NCI-H774 (cell line): ENCODE measurements around the gene TTL.
"Not testable (repeated sequence)": the region's sequence is repeated elsewhere in the genome, so short reads cannot be mapped to it uniquely, and the experiment has no call there.

ENCODE experiments used
- DNase-seq: peaks from one replicate; lab custom pipeline; 2025; lab: John Stamatoyannopoulos, UW

Gene TTL

DNA sequence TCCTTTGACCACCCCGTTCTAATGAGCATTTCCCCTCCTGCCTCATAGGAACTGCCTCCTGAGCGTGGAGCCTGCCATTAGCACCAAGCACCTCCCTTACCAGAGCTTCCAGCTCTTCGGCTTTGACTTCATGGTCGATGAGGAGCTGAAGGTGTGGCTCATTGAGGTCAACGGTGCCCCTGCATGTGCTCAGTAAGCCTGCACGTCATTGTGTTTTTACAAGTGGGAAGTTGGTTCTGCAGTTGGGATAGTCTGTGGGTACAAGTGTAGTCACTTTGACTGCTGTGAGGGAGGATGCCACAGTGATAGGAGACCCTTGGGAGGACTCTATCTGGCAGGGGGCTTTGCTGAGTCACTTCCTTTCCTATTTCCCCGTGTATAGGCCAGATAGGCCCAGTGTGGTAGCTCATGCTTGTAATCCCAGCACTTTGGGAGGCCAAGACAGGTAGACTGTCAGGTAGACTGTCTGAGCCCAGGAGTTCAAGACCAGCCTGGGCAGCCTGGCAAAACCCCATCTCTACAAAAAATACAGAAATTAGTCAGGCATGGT lies 38.4 kb downstream of the TTL start:
- no peak for DNase-seq

DNA sequence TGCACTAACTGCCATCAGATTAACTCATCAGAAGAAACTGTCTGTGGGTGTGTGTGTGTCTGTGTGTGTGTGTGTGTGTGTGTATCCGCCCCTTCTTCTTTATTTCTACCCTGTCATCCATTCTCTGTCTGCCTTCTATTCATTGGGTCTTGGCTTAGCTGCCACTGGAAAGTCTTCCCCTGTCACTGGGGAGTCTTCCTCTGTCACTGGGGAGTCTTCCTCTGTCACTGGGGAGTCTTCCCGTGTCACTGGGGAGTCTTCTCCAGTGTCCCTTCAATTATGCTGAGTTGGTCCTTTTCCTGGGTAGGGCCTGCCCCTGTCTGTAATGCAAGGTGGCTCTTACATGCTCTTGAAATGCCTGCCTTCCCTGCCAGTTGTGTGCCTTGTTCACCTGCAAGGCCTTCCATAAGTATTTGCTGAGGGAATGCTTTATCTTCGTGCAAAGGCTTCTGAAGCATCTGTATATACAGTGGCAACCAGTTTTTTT lies 41.4 kb downstream of the TTL start:
- DNase-seq = no peak

DNA sequence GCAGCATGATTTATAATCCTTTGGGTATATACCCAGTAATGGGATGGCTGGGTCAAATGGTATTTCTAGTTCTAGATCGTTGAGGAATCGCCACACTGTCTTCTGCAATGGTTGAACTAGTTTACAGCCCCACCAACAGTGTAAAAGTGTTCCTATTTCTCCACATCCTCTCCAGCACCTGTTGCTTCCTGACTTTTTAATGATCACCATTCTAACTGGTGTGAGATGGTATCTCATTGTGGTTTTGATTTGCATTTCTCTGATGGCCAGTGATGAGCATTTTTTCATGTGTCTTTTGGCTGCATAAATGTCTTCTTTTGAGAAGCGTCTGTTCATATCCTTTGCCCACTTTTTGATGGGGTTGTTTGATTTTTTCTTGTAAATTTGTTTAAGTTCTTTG lies 42.3 kb downstream of the TTL start:
- not testable (repeated sequence) for DNase-seq

DNA sequence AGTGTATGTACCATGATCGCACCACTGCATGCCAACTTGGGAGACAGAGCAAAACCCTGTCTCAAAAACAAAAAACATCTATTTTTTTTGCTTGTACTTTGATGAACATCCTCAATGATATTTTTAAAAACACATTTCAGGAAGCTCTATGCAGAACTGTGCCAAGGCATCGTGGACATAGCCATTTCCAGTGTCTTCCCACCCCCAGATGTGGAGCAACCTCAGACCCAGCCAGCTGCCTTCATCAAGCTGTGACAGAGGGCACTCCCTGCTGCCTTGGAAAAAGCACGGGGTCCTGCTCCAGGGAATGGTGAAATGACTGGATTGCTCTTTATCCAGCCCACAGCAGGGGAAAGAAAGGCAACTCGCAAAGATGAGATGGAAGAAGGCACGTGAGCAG lies 46.6 kb downstream of the TTL start:
- no peak for DNase-seq

DNA sequence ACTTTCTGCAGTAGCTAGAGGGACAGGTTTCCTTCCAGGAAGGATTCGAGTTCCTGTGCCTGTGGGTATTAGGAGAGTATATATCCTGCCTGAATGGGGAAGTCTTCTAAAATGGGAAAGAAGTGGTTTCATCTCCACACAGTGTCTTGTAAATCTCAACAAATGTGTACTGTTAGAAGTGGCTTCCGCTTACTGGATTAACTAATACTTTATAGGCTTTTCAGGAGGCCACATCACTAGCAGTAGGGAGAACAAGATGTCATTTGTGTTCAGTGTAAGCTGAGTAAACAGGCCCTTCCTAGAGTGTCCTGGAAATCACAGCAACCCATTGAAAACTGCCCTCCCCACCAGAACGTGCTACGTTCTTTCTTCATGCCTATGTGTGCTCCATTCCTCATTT lies 47.8 kb downstream of the TTL start:
- DNase-seq = no peak

DNA sequence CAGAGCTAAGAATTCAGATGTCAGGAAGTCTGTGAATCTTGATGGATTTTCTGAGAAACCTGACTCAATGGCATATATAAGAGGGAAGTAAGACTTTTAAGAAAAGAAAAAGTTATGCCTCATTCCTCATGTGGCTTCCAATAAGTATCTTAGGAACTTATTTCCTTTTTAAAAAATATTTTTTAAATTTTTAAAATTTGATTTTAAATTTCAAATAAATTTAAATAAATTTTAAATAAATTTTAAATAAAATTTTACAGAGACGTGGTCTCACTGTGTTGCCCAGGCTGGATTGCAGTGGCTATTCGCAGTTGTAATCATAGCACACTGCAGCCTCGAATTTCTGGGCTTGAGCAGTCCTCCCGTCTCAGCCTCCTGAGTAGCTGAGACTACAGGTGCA lies 48.8 kb downstream of the TTL start:
- no peak for DNase-seq

DNA sequence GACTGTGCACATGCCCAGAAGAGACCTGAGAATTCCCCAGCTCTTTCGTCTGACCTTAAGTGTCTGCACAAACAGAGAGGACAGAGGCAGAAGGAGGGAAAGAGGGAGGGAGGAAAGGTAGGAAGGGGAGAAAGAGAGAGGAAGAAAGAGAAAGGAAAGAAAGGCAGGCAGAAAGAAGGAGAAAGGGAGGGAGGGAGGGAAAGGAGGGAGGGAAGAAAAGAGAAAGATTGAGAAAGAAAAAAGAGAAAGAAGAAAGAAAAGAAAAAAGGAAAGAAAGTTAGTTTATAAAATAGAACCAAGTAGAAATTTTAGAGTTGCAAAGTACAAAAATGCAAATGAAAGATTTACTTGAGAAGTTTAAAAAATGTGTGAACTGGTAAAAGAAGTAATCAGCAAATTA lies 52.9 kb downstream of the TTL start:
- no peak for DNase-seq

DNA sequence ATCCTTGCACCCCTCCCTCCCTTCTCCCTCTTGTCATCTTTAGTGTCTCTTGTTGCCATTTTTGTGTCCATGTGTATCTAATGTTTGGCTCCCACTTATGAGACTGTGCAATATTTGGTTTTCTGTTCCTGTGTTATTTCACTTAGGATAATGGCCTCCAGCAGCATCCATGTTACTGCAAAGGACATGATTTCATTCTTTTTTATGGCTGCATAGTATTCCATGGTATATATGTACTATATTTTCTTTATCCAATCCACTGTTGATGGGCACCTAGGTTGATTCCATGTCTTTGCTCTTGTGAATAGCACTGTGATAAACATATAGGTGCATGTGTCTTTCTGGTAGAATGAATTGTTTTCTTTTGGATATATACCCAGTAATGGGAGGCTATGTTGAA lies 54.7 kb downstream of the TTL start:
- not testable (repeated sequence) for DNase-seq

DNA sequence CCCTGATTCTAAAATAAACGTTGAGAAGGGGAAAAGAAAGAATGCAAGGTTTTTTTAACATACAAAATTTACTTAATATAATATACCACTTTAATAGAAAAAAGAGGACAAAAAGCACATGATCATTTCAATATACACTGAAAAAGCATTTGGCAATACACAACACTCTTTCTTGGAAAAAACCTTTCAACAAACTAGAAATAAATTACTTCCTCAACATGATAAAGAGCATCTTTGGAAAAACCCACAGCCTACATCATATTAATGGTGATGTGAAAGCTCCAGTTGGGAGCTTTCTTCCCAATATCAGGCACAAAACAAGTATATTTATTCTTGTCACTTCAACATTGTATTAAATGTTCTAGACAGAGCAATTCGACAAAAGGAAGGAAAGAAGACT lies 57.4 kb downstream of the TTL start:
- DNase-seq = no peak

DNA sequence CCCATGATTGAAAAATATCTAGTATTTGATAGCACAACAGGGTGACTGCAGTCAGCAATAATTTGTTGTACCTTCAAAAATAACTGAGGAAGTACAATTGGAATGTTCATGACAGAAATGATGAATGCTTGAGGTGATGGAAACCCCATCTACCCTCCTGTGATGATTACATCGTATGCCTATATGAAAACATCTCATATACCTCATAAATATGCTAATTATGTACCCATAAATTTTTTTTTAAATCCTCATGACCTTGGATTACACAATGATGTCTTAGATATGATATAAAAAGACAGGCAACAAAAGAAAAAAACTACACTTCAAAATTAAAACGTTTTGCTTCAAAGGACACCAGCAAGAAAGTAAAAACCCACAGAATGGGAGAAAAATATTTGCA lies 59.0 kb downstream of the TTL start:
- DNase-seq = no peak

DNA sequence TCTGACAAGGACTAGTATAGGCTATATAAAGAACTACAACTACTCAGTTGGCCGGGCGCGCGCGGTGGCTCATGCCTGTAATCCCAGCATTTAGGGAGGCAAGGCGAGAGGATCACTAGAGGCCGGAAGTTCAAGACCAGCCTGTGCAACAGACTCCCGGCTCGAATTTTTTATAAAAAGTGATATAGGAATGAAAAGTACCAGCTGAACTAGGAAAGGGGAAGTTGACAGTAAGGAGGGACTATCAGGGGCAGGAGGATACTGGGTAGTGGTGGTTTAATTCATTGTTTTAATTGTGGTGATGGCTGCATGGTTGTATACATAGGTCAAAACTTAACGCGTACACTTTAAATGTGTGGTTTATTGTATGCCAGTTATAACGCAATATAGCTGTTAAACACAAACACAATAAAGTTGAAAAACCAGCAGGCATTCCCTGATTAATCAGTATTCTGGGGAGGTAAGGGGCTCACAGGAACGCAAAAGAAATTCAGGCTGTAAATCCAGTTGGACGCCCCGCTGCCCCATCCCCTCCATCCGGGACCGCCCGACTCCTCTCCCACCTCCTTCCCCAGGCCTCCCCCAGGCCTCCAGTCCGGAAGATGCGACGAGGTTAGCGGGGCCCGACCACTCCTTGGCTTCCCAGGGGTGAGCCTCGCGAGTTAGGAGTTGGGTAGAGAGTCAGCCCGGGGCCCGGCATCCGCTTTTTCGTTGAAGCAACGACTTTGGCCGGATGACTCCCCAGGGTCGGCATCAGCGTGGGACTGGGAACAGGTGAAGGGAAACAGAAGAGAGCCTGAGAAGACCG lies 59.6 kb downstream of the TTL start:
- DNase-seq = peak; percentile 77

DNA sequence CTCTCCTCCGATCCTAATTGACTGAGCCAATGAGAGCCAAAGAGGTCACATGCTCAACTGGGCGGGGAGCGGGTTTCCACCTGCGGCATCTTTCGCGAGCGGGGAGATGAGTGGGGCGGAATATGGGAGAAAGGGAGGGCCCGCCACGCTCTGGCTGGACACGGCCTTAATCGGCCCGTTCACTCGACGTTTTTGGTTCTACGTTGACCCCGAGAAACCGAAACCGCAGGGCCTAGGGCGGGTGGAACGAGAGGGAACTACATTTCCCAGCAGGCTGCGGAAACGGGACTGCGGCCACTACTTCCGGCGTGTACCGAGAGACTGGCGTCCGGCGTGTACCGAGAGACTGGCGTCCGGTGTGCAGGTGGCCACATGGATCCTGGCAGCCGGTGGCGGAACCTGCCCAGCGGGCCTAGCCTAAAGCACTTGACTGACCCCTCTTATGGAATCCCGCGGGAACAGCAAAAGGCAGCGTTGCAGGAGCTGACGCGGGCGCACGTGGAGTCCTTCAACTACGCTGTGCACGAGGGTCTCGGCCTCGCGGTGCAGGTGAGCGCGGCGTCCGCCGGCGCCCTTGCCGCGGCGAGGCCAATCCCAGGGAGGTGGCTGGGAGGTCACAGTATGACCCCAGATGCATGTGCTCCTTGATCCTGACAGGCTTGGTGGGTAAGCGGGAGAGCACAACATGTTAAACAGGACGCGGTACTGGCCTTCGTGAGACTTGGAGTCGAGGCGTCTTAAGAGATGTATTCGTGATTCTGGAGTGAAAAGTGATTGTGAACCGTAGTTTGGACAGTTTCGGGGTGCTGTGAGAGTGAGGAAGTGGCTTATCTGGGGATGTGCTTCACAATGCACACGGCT lies 60.4 kb downstream of the TTL start, which contains the start of gene POLR1B:
TSS of gene POLR1B (plus strand) at position 343 of the 861 bp plus-strand sequence. CDS start at position 373, 30 bp downstream.
- peak; percentile 86 for DNase-seq

DNA sequence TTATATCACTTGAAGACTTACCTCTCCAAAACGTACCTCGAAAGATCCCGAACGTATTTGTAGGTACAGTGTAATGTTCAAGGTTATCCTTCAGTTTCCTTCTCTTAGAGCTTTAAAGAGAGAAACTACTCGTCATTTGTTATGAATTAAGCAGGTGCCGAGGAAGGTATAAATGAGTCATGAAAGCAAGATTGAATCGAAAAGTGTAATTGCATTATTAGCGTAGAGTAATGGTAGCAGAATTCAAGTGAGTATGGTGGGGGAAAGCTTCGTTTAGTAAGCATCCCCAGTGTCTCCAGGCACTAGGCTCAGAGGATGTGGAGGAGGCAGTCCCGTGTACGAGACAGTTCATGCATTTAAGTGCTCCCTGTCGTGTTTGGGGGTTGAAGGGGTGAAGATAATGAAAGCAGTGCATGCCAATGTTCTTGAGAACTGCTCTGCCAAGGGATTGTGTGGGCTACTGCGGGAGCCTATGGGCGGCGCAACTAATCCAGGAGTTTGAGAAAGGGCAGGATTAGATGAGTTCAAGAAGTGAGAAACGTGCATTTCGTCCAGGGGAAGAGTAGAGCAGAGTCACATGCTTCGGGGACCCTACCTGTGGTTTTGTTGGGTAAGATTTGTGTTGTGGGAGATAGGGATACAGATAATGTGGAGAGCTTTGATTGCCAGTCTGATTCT lies 61.2 kb downstream of the TTL start:
- DNase-seq = no peak

DNA sequence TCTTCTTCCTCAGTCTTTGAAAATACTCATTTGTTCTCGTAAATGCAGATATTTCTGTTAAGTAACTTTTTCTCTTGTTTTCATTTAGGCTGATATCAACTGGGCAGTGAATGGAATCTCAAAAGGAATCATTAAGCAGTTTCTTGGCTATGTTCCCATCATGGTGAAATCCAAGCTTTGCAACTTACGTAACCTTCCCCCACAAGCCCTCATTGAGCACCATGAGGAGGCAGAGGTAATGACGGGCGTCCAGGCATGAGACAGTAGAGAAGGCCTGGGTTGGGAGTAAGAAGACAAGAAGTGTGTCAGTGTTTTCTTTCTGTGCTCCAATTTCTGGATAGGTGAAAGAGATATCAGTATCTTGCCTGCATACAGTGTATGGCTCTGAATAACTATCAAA lies 65.4 kb downstream of the TTL start:
- DNase-seq = no peak

DNA sequence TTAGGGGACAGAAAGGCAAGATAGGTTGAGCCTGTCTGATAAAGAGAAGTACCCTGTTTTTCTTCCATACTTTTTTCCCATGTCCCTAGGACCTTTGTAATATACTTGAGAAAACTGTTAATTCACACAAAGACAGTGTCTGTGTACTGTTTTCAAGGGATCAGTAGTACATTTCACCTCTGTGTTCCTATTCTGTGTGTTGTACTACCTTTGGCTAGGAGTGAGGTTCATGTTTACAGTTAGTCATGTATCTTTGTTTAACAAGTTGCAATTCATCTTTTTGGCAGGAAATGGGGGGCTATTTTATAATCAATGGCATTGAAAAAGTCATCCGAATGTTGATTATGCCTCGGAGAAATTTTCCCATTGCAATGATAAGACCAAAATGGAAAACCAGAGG lies 67.0 kb downstream of the TTL start:
- DNase-seq = no peak

DNA sequence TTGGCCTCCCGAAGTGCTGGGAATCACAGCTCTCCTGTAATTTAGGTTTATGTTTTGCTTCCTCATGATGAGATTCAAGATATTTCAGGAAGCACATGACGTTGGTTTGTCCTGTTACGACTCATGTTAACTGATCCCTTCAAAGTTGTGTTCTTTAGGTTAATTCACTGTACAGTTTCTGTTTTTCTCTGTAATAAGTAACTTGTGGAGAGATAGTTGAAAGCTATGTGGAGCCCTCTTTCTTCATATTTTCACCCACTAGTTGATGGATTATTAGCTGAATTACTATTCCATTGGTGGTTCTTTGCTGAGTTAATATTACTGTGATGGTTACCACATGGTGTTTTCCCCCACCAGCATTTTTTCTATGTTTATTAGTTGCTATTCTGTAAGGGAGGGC lies 84.1 kb downstream of the TTL start:
- no peak for DNase-seq

DNA sequence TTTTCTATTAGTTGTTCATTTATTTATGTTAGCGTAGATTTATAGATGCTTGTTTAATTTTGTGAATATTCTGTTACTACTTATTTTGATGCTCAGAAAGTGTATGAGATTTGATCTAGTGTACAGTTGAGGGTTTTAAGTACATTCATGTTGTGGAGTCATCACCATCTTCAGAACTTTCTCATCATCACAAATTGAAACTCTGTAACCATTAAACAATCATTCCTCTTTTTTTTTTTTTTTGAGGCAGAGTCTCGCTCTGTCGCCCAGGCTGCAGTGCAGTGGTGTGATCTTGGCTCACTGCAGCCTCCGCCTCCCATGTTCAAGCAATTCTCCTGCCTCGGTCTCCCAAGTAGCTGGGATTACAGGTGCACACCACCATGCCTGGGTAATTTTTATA lies 84.6 kb downstream of the TTL start:
- DNase-seq = not testable (repeated sequence)

DNA sequence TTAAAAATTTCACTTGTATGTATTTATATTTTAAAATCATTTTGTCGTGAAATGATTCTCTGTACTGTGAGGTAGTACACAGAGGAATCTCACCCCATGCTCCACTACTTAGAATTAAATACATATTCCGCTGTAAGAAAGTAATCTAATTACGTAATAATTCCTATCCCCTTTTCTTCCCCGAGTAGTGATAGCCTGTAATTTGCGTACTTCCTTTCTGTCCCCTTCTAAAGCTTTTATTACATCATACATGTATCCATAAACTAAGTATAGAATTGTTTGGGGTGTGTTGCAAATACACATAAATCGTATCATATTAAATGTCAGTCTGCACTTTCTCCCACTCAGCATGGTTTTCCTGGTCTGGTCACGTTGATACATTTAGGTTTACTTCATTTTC lies 90.0 kb downstream of the TTL start:
- no peak for DNase-seq

DNA sequence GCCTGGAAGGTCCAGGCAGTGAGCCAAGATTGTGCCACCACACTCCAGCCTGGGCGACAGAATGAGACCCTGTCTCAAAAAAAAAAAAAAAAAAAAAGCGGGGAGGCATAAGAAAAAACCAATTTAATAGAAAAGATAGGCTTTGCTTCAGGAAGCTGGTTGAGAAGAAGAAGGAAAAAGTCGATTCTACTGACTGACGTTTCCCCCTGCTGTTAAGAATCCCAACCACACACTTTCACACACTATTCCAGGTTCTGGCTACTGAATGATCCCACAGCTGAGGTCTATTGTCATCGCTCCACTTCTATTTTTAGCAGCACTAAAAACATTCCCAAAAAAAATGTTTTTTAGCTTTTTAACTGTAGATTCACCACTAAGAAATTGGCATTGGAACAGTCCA lies 95.8 kb downstream of the TTL start:
- no peak for DNase-seq

DNA sequence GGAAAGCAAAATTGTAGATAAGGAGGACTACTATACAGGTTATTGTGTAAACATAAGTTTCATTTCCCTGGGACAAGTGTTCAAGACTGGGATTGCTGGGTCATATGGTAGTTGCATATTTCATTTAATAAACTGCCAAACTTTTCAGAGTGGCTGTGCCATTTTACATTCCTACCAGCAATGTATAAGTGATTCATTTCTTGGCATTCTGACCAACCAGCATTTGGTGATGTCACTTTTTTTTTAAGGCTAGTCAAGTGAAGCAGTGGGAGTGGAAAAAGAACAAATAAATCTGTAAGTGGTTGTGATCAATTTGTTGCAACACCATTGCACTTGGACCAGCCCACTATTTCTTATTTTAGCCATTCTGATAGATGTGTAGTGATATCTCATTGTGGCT lies 97.3 kb downstream of the TTL start:
- no peak for DNase-seq

DNA sequence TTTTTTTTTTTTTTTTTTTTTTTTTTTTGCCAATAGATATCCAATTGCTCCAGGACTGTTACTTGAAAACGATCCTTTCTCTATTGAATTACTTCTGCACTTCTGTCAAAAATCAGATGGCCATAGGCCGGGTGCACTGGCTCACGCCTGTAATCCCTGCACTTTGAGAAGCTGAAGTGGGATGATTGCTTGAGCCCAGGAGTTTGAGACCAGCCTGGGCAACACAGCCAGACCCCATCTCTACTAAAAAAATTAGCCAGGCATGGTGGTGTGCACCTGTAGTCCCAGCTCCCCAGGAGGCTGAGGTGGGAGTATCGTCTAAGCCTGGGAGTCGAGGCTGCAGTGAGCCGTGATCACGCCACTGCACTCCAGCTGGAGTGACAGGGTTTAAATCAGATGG lies 98.1 kb downstream of the TTL start:
- no peak for DNase-seq

DNA sequence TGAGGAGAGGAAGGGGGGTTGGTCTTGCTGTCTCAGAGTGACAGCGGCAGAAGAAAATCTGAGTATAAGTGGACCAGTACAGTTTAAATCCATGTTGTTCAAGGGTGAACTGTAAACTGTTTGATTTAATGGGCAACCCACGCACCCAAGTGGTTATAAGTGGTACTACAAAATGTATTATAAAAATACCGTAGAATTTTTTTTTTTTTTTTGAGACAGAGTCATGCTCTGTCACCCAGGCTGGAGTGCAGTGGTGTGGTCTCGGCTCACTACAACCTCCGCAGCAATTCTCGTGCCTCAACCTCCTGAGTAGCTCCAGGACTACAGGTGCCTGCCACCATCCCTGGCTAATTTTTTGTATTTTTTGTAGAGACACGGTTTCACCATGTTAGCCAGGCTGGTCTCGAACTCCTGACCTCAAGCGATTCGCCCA lies 100.4 kb downstream of the TTL start:
- DNase-seq = peak; percentile 55
